GM21423 (cell line): ENCODE data around the gene GSTO2.

Source experiments
- ATAC-seq: cut with Tn5 transposase; IDR thresholded peaks from one replicate; pipeline ENCODE4 v1.9.1; 2021; ENCODE audit warnings: mild to moderate bottlenecking, moderate library complexity; ENCODE audit not compliant: unreplicated experiment

GSTO2 gene

DNA sequence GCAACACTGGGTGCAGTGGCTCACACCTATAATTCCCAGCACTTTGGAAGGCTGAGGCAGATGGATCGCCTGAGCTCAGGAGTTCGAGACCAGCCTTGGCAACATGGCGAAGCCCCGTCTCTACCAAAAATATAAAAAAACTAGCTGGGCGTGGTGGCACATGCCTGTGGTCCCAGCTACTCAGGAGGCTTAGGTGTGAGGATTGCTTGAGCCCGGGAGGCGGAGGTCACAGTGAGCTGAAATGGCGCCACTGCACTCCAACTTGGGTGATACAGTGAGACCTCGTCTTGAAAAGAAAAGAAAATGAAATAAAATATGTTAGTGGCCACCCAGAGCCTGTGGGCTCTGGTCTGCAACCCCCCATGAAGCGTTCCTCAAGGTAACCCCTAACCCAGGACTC lies 55.9 kb downstream of the GSTO2 start:
- no peak for ATAC-seq

DNA sequence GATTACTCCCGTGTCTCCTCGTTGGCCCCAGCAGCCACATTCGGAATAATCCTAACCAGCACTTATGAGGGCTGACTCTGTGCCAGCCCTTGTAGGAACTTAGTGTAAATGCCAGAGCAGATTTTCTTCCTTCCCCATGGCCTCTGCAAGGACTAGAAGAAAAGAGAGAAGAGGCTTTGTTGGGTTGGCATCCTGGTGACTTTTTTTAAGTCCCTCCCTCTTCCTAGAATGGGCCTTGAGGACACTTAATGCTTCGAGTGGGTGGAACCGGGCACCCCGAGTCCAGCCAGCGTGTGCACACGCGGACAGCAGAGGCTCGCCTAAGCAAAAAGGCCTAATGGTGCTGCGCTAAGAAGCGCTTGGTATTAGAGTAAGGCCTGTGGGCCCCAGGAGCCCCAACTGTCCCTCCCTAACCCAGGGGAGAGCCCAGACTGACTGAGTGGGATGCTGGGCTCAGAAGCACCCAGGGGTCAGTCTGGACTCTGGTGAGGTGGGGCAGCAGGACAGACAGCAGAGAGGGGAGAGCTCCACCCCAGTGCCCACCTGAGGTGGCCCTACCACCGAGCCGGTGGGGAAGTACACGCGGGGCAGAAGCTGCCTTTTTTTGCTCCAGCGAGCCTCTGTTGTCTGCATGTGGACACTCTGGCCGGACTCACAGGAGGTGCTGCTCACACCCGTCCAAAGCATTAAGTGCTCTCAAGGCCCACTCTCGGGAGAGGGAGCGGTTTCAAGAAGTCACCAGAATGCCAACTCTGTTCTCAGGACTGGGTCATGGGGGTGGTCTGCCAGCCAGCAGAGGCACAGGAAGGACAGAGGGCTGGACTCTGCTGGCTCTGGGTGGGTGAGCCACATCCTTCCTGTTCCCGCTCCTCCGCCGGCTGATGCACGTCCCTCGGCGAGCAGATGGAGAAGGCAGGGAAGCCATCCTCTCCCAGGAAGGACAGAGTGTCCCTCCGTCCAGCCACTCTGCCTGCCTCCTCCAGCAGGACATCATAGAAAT lies 56.8 kb downstream of the GSTO2 start:
- ATAC-seq = no peak

DNA sequence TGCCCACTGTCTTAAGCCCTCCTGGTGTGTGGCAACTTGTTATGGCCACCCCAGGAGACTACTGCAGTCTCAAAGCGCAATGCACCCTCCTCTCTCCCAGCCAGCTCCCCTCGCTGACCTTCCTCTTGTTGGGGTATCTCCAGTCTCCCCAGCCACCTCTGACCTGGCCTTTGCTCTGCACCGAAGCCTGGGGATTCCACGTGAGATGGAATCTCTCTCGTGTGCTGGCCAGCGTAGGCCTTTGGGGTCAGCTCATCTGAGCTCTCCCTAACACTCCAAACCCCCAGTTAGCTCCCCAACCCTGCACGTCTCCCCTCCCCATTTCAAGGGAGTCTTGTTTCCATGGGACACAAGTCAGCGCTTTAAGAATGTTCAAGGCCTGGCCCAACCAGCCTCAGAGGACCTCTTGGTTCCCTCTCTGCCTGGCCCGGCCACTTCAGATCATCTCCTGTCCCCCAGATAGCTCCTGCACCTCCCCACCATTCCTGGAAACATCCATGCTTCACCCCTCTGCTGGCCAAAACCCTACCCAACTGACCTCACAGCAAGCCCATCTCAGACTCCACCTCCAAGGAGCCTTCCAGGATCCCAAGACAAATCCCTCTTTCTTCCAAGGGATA lies 58.1 kb downstream of the GSTO2 start:
- ATAC-seq = no peak

DNA sequence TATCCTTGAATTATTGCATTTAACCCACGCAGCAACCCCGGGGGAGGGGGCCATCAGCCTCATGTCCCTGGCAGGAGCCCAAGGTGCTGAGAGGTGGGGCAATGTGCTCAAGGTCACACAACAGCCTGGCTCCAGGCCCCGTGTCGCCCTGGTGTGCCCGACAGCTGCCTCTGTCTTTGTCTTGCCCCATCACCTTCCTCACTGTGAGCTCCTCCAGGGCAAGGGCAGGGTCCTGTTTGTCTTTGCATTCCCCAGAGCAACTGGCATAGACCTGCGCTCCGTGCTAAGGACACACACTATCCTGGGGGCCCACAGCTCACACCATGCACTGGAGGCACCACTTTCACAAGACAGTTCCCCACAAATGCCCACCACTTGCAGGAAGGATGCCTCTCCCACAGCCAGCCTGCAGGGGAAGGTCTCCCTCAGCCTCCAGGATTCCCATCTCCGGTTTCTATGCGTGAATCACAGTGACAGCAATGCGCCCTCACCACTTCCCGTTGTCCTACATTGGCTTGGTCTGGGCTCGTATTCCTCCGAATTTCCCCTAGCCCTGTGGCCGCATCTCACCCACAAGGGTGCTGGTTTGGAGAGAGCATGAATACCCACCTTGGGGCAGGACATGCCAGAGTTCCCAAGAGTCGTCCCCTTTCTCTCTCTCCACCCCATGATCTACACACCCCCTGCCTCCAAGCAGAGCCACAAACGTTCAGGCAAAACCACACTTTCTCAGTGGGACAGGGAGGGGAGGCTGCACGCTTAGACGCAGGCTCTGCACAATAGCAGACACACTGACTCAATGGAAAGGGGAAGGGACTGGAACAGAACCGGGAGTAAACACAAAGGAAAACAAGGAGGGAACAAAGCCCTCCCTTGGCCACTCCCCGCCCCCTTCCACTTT lies 59.0 kb downstream of the GSTO2 start:
- no peak for ATAC-seq

DNA sequence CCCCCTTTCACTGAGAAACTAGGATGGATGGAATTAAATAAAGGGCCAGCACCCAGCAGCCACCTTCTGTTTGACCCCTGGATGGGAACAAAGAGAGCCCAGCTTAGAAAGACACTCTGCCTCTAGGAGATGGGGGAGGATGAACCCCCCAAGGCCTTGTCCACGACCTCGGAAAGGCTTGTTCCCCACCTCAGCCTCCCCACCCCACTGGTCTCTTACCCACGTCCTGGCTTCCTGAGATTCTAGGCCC lies 59.6 kb downstream of the GSTO2 start:
- ATAC-seq = peak; percentile 1

DNA sequence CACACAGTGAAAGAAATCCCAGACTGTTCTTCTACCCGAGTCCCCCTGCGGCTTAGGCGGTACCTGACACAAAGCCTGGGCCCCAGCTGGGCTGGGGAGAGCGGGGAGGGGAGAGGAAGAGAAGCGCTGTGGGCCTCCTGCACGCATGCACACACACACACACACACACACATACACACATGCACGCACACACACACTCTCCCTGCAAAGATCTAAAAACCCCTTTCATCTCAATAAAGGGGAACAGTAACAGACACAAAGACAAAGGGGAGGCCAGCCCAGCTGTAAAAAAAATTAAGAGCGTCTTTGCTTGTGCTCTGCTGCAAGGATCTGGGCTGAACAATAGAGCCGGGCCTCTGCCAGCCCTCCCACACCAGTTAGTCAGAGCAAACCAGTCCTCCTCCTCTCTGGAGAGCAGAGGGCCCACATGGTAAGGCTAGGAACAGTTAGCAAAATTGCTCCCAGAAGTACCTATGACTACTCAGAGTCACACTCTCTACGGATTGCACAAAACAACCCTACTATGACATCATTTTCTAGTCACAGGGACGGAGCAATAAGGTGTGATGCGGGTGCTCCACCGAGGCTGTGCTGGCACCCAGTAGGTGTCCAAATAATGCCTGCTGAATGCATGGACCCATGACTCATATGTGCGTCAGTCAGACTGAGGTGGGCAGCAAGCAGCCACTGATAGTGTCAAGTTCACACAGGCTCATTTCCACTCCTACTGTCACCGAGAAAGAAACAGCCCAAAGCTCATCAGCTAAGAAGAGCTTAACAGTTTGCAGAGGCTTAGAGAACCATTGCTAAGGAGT lies 60.1 kb downstream of the GSTO2 start:
- peak; percentile 49 for ATAC-seq

DNA sequence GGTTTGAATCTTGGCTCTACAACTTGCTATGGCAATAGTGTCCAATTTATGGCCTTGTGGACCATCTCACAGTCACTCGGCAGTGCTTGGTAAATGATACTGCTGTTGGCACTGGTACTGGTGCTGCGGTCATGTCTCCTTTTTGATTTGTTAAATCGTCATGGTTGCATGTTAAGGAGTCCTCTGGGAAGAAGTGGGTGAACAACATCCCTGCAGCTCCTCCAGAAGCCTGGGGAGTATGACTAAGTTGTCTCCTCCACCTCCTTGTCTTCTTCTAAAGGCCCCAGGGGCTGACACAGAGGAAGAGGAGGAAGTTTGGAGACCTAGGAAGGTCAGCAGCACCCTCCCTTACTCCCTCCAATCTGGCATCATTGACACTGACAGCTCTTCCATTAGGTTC lies 60.8 kb downstream of the GSTO2 start:
- no peak for ATAC-seq

DNA sequence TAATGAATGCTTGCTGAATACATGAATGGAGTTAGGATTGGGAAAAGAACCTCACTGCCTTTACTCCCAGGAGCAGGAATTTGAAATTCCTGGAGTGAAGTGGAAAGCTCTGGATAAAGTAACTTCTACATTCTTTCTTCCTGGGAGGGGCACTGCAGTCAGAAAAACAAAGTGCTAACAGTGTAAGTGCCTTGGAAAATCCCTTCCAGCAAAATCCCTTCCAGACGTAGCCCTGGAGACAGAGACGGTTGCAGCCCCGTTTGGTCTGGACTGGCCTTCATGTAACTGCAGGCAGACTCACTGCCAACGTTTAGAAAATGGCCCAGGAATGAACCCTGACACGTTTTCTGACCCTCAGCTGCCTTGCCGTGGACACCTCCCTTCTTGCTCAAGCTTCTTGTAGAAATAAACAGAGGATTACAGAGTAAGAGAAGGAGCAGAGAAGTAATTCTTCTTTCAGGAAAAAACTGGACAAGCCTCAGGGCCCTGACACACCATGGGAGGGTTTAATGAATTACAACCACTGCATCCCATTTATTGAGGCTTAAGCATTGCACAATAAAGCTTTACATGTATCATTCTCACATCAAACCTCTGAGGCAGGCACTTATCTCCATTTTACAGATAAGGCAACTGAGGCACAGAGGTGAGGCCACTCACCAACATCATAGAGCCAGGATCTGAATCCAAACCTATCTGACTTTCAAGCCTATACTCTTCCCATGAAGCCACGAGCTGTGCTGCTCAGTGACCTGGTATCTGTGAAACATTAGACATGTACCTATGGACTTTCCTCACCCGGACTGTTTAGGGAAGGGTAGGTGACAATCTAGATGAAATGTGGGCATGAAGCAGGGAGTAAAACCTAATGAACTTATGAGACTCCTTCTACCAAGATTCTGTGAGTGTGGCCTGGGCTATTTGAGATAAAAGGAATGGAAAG lies 61.5 kb downstream of the GSTO2 start:
- no peak for ATAC-seq

DNA sequence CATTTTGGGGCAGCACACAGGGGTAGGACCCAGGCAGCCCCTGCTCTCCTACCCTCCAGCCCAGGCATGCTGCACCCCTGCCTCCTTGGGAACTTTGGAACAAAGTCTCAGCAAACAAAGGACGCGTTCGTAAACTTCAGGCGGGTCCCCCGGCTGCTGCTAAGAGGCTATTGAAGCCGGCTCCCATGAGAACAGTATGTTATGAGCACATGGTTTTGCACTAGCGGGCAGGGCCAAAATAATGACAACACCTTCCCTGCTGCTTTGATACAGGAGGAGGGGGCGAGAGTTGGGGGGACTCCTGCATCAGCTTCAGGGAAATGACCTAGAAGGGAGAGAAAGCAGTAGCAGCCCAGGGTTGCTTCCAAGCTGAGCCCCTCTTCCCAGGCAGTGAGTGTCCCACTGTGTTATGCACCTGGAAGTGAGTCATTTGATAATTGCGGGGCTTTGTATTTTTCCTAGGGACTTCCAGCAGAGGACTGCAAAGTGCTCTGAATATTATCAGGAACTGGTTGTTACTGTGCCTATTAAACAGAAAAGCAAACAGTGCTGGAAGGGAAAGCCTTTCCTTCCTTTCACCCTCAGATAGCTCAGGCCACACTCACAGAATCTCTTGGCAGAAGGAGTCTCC lies 62.3 kb downstream of the GSTO2 start:
- no peak for ATAC-seq

DNA sequence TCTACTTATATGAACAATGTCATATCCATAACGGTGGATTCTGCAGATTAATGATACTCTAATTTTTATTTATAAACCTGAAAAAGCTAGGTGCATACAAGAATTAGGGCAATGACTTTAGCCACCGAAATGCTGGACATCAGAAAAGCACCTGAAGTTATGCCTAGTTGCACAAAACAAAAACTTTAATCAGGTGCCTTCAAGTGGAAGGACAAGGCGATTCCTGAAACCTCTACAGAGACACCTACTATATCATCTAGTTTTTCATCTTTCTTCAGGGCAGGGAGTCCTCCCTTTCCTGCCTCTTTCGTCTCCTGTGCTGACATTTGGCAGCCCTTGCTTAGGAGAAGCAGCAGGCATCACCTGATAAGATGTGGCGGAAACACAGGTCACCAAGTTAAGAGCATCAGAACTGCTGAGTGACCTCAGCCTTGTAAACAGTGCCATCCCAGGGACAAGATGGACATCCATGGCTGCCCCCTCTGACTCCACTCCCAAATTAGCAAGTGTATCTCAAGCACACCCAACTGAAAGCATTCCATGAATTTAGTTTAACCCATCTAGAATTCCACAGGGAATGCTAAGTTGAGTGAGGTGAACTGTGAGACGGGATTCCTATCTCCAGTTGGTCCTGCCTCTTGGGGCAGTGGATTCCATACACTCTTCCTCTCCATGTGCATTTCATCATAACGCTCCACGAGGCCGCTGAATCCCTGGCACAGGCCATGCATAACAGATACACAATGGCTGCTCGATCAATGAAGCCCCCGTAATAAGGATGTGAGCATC lies 63.5 kb downstream of the GSTO2 start:
- no peak for ATAC-seq

DNA sequence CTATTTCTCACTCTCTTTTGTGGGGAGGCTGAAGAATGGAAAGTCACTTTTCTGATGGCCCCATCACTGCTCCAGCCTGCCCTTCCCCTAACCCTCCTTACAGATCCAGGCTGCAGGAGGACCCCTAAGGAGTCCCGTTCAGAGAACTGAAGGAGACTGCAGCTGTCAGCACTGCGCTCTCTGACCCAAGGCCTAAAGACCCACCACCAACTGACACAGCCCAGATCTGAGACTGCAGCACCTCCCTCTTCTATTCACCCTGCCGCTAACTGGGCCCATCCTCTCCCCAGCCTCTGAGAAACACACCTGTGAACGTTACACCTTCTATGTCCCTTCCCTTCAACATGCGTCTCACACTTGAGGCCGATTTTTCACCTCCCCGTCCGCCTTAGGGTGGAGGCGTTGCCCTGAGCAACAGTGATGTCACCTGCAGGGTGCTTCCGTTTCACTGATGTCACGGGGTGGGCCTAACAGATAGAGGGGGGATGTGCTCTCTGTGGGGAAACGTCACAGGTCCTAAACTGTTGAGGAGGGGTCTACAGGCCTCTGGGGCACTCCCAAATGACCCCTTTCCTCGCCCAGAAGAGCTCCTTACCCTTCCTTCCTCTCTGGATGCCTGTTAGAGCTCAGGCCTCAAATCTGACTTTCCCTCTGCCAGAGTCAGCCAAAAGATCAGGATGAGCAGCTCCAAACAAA lies 64.2 kb downstream of the GSTO2 start:
- ATAC-seq = no peak

DNA sequence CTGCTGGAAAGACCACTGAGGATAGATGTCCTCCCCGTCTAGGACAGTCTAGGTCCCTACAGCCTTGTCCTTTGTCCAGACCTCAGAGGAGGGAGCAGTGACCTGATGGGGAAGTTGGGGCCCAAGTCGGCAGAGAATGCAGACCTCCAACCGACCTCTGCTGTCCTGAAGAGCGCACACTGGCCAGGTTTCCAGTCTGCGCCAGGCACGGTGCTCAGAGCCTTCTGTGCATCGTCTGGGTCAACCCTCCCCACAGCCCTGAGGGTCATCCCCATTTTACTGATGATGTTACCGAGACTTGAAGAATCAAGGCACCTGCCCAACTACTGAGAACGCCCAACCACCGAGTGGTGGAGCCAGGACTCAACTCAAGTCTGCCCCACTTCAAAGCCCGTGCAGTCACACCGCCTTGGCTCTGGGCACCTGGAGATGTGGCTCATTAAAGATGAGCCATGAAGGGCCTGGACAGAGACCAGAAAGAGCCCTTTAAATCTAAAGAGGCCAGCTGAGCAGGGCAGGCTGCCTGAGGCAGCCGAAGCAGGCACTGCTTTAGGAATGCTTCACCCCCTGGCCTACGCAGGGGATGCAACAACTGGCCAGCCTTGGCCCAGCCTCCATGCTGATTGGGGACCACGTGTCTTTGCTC lies 64.9 kb downstream of the GSTO2 start:
- ATAC-seq = no peak

DNA sequence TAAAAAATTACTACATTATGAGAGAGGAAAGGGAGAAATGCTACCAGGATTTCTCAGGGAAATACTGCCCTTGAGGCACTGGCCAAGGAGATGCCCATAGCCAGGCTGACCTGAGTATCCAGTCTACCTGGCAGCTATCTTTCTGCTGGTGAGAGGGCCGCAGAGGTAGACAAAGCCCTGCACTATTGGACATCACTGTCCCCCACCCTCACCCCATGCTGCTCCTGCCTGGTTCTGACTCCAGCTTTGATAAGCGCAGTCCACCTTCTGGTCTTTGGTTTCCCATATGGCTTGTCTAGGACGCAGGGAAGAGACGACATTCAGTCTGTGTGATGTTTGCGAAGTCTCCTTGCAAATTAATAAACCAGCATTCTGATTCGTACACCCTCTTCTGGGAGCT lies 65.6 kb downstream of the GSTO2 start:
- ATAC-seq = no peak

DNA sequence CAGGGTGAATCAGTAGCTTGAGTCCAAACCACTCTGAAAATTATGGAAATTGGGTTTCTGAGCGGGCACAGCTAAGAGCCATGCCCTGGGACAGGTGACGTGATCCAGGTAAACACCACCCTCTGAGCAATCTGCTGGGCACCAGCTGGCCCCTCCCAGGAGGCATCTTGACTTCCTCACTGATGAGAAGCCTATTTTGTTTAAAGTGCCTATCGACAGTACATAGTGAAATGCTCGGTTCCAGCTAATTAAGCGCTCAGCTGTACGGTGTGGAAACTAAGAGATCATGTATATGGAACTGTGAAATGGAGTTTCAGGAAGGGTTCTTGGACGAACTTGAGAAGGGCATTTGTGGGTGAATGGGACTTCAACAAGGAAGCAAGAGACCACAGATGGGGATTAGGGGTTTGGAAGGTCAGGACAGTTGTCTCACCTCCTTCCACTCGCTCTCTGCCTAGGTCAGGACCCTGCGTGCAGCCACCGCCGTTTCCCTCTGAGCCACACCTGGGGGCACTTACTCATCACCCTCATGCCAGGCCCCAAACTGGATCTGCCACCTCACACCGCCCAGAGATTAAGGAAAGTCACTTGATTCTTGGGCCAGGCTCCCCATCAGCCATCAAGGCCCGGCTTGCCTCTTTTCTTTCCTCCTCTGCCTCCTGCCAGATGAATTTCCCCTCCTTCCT lies 66.1 kb downstream of the GSTO2 start:
- ATAC-seq = no peak

DNA sequence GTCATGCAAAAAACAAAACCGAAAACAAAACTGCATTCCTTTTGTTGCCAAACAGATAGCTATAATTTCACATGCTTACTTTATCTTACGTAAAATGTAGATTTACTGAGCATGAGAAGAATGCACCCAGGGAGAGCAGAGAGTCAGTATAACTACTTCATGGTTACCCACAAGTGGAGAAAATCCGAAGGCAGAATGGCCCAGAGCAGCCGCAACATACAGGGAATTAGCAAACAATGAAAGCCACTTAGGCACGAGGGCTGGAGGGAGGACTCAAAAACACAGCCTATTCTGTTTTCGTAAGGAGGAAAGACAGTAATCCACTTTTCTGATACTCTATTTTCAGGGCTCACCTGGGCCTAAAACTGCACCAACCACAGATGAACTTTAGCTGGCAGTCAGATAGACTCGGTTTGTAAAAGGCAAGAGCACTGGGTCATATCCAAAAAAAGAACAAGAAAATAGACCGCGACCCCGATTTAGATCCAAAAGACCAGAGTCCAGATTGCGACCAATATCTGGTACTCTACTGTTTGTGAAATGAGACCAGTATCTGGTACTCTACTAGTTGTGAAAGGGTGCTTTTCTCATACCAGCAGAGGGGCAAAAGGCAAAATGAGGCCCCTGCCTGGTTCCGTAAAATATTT lies 68.0 kb downstream of the GSTO2 start:
- peak; percentile 9 for ATAC-seq

DNA sequence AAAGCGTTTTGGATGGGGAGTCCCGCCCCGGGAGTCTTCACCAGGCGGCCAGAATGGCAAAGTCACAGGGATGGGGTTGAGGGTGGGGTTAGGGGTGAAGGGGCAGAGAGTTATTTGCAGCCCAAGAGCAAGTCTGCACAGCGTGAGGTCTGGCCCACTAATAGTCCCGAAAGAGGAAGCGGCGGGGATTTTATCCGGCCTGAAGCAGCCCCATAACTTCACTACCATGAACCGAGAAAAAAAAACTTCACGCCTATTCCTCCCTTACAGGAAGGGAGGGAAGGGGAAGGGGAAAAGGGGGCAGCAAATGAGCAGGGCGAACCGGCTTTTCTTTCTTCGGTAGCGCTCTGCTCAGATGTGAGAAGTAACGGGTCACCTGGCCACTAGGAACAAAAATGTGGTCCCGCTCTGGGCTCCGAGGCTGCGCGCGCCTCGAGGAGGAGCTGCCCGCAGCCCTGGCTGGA lies 68.6 kb downstream of the GSTO2 start:
- peak; percentile 45 for ATAC-seq
